ENCODE results near the gene DYNC1LI2.
A peak's percentile ranks its signal among the peaks of the same experiment; 100 is the strongest.

The DYNC1LI2 gene

GRCh38 chr16:66703406-66704215 is 47.8 kb downstream of the DYNC1LI2 start:
- no peak overlapping the region for H3K4me3 ChIP-seq (ENCODE audit: low read depth, low read length)
- no peak for TF ChIP-seq CTCF (conservative IDR thresholded peaks at IDR 0.05; ENCODE audit: low read depth, low read length)
- no peak for DNase-seq (ENCODE audit: low read depth)

GRCh38 chr16:66701516-66701915 is 49.9 kb downstream of the DYNC1LI2 start:
- no peak overlapping the region for H3K4me3 ChIP-seq (ENCODE audit: low read depth, low read length)
- no peak for TF ChIP-seq CTCF (conservative IDR thresholded peaks at IDR 0.05; ENCODE audit: low read depth, low read length)
- DNase-seq (ENCODE audit: low read depth), result peak; percentile 35

DNA sequence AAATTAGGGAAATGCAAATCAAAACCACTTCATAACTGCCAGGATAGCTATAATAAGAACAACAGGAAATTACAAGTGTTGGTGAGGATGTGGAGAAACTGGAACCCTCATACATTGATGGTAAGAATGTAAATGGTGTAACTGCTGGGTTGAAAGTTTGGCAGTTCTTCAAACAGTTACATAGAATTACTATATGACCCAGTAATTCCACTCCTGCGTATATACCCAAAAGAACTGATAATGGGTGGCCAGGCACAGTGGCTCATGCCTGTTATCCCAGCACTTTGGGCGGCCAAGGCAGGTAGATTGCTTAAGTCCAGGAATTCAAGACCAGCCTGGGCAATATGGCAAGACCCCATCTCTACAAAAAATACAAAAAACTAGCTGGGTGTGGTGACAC is 50.4 kb downstream of the DYNC1LI2 start:
- no peak for TF ChIP-seq CTCF (conservative IDR thresholded peaks at IDR 0.05; ENCODE audit: low read depth, low read length)
- H3K4me3 ChIP-seq (ENCODE audit: low read depth, low read length), result no peak overlapping the region
- peak; percentile 56 for DNase-seq (ENCODE audit: low read depth)

DNA sequence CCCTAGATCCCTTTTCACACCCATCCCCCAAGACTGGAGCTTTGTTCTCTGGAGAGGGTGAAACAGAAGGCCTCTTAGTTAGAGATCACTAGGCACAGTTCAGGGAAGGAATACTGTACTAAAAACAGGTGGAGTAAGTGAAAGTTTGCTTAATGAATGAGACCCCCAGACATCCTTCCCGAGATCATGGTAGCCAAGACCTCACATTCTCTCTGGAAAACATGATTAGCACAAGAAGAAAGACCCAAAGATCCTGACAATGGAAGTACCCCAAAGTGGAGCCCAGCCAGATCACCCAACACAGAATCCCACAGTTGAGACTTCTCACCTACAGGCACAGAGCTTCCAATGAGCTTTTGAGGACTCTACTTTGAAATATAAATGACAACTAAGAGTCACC is 51.5 kb downstream of the DYNC1LI2 start:
- no peak for TF ChIP-seq CTCF (conservative IDR thresholded peaks at IDR 0.05; ENCODE audit: low read depth, low read length)
- no peak for DNase-seq (ENCODE audit: low read depth)
- H3K4me3 ChIP-seq (ENCODE audit: low read depth, low read length), result no peak overlapping the region

DNA sequence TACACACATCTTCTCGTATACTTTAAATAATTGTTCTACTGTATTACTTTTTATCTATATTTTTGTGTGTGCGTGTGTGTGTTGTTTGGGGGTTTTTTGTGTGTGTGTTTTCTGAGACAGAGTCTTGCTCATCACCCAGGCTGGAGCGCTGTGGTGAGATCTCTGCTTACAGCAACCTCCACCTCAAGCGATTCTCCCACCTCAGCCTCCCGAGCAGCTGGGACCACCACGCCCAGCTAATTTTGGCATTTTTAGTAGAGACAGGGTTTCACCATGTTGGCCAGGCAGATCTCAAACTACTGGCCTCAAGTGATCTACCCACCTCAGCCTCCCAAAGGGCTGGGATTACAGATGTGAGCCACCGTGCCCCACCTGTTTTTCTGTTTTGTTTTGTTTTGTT is 53.4 kb downstream of the DYNC1LI2 start:
- DNase-seq (ENCODE audit: low read depth), result no peak
- no peak for TF ChIP-seq CTCF (conservative IDR thresholded peaks at IDR 0.05; ENCODE audit: low read depth, low read length)
- no peak overlapping the region for H3K4me3 ChIP-seq (ENCODE audit: low read depth, low read length)

DNA sequence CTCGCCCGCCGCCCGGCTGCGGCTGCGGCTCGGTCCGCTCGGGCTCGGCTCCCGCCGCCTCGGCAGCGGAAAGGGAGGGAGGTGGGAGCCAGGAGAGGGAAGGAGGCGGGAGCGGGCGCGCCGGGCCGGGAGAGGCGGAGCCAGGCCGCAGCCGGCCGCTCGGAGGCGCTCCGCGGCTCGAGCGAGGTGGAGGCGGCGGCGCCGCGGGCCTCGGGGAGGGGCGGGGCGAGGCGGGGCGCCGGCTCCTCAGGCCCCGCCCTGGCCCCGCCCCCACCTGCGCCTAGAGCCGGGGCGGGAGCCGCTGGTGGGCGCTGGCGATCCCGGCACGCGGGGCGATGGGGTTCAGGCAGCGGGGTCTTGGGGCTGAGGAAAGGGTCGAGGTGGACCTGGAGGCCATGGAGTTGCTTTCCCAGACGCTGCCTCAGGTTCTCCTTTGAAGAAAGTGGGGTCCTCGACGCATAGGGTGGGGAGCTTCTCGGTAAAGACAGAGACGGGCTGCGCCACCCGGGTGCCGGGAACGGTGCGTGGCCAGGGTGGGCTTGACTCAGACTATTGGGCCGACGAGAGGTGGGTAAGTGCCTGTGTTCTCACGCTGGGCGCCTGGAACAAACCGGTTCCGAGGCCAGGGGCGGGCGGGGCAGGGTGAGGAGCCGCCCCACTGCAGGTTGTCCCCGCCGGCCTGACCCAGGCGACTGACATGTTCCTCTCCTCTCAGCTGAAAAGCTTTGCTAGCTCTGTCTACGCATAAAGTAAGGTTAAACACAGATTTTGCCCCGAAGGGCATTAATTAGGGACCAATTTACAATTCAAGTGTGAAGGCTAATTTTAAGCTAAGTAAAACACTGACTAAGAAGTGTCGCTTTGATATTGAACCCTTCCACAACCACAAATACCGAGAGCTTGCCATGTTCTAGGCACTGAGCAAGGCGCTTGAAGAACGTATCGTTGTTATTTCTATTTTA is 54.5 kb downstream of the DYNC1LI2 start, which contains the start of gene CMTM4:
TSS of gene CMTM4 (minus strand) at position 75 of the 962 bp plus-strand sequence. CDS start 218 bp downstream, outside the sequence.
- H3K4me3 ChIP-seq (ENCODE audit: low read depth, low read length), result peak within 1 kb of the TSS; percentile 68
- peak; percentile 87 for DNase-seq (ENCODE audit: low read depth)
- TF ChIP-seq CTCF (conservative IDR thresholded peaks at IDR 0.05; ENCODE audit: low read depth, low read length), result peak; percentile 21

Data from choroid plexus epithelial cell (primary cell).